Choroid plexus epithelial cell (primary cell): ENCODE data around the gene LRP10.

ENCODE experiments used
- DNase-seq: peaks from one replicate; pipeline ENCODE4 v3.0.0-alpha.2; 2010; ENCODE audit warnings: low read depth
- H3K4me3 ChIP-seq: 2 replicates; pipeline ENCODE4 v1.5.1; 2011; ENCODE audit warnings: low read depth, mild to moderate bottlenecking, control low read depth, low read length, moderate library complexity
- CTCF ChIP-seq: conservative IDR thresholded peaks from 2 replicates; pipeline ENCODE4 v1.5.1; 2011; ENCODE audit warnings: low read depth, mild to moderate bottlenecking, control low read depth, inconsistent platforms, low read length, moderate library complexity

The LRP10 gene

GRCh38 chr14:22918804-22919600 is 47.5 kb downstream of the LRP10 start, which contains the start of gene RBM23:
RBM23 (minus strand) TSS chr14:22919149.
- DNase-seq, result peak; percentile 100
- H3K4me3 ChIP-seq, result peak within 1 kb of the TSS; percentile 66
- no peak for TF ChIP-seq CTCF

GRCh38 chr14:22919601-22919921 is 48.0 kb downstream of the LRP10 start:
- peak overlapping the region; percentile 47 for H3K4me3 ChIP-seq
- no peak for TF ChIP-seq CTCF
- DNase-seq, result no peak

- DNase-seq, result no peak
- no peak for TF ChIP-seq CTCF
- no peak overlapping the region for H3K4me3 ChIP-seq
Measured at GRCh38 chr14:22920697-22921096, 49.2 kb downstream of the LRP10 start.

- DNase-seq, result no peak
- TF ChIP-seq CTCF, result no peak
Measured at GRCh38 chr14:22922294-22922693, 50.8 kb downstream of the LRP10 start.

GRCh38 chr14:22923746-22924145 is 52.2 kb downstream of the LRP10 start:
- no peak overlapping the region for H3K4me3 ChIP-seq
- no peak for TF ChIP-seq CTCF
- no peak for DNase-seq

More at GRCh38 chr14:22922294-22922693, 50.8 kb downstream of the LRP10 start:
- H3K4me3 ChIP-seq, result no peak overlapping the region

- TF ChIP-seq CTCF, result no peak
- no peak for DNase-seq
- no peak overlapping the region for H3K4me3 ChIP-seq
Measured at GRCh38 chr14:22925513-22925912, 54.0 kb downstream of the LRP10 start.

GRCh38 chr14:22926316-22926715 is 54.8 kb downstream of the LRP10 start:
- no peak for TF ChIP-seq CTCF
- no peak for DNase-seq
- no peak overlapping the region for H3K4me3 ChIP-seq
